Endometrial microvascular endothelial cells (primary cell): ENCODE measurements around the gene FUBP1. TPM values are rescaled to one million over a fixed set of nuclear protein-coding genes. Genes with fewer than 3 reads are reported as not detected.

Experiments
- in situ Hi-C: cut with HindIII; loops from 2 replicates; pipeline ENCODE4 v1.10.0; 2017; ENCODE audit warnings: low sequenced_read_pairs, low pct_unique_long_range_greater_than_20kb; ENCODE audit errors: inconsistent ontology term
- total RNA-seq: library from RNA; depleted of rRNA; stranded (reverse); fragments of >200 nt; gene quantifications from one replicate; pipeline ENCODE4 v1.2.3, GENCODE V29; 2015; ENCODE audit errors: inconsistent ontology term

Gene FUBP1
- total RNA-seq, 1 donor from 2014 or later = 113 TPM

GRCh38 chr1:77900687-77901293, 78.1 kb downstream of the FUBP1 start:
- in situ Hi-C loops = no loop called here

GRCh38 chr1:77899647-77900320, 79.1 kb downstream of the FUBP1 start:
- in situ Hi-C loops = no loop called here

Other genes starting within 250 kb of the FUBP1 start
- 39.4 TPM for gene USP33, start 219.2 kb downstream of the FUBP1 start, total RNA-seq
- gene MIGA1, start 199.4 kb downstream of the FUBP1 start, total RNA-seq = 9.1 TPM
- gene NEXN, start 90.4 kb downstream of the FUBP1 start, total RNA-seq = 5.2 TPM
- 55.0 TPM for gene DNAJB4, start 25.9 kb upstream of the FUBP1 start, total RNA-seq
- 1.6 TPM for gene GIPC2, start 66.9 kb upstream of the FUBP1 start, total RNA-seq